HG02970 (cell line): Measurements from ENCODE around the gene RAPGEF4.
"Not testable (repeated sequence)": the region's sequence is repeated elsewhere in the genome, so short reads cannot be mapped to it uniquely, and the experiment has no call there.

ENCODE experiments used
- ATAC-seq: cut with Tn5 transposase; IDR thresholded peaks from one replicate; pipeline ENCODE4 v1.9.1; 2021; ENCODE audit warnings: mild to moderate bottlenecking, moderate library complexity, moderate number of reproducible peaks; ENCODE audit not compliant: unreplicated experiment, low FRiP score

The RAPGEF4 gene

DNA sequence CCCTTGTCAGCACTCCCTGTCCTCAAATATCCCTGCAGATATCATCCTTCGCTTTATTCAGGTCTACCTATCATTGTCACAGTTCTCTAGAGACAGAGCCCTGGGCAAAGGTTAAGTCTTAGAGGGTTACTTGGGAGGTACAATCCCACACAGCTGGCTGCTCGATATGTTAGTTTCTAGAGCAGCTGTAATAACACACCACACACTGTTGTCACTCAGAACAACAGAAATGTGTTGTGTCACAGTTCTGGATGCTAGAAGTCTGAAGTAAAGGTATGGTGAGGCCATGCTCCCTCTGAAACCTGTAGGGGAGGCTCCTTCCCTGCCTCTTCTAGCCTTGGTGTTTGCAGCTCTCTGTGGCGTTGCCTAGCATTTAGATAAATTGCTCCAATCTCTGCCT is 9.9 kb upstream of the RAPGEF4 start:
- ATAC-seq = no peak

DNA sequence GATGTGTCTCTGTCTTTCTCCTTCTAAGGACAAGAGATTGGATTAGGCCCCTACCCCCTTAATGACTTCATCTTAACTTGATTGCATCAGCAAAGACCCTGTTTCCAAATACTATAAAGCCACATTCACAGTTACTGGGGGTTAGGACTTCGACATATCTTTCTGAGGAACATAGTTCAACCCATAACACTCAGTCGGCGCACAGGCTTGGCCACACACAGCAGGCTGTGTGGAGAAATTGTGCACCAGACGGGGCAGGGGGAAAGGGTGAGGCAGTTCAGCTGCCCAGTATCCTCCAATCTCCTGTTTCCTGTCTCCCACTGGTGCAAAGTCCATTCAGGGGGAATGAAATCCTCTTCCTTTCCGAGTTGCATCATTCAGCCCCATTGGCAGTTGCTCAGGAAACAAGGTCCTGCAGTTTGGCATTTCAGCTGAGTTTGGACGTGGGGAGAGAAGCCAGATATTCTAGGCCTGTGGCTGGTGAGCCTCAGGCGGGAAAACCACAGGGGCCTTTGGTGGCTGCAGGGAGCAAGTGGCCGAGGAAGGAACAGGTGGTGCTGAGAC is 9.4 kb upstream of the RAPGEF4 start:
- no peak for ATAC-seq

DNA sequence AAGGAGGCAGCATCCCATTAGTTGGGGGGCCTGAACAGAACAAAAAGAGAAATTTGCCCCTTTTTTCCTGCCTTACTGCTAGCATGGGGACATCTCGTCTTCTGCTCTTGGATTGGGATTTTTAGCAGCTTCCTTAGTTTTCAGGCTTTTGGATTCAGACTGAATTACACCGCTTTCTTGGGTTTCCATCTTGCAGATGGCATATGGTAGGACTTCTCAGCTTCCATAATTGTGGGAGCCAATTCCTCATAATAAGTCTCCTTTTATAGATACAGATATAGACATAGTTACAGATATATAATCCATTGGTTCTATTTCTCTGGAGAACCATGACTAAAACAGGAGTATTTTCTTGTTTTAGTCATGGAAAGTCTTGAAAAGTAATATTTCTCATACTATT is 5.2 kb upstream of the RAPGEF4 start:
- ATAC-seq = no peak

DNA sequence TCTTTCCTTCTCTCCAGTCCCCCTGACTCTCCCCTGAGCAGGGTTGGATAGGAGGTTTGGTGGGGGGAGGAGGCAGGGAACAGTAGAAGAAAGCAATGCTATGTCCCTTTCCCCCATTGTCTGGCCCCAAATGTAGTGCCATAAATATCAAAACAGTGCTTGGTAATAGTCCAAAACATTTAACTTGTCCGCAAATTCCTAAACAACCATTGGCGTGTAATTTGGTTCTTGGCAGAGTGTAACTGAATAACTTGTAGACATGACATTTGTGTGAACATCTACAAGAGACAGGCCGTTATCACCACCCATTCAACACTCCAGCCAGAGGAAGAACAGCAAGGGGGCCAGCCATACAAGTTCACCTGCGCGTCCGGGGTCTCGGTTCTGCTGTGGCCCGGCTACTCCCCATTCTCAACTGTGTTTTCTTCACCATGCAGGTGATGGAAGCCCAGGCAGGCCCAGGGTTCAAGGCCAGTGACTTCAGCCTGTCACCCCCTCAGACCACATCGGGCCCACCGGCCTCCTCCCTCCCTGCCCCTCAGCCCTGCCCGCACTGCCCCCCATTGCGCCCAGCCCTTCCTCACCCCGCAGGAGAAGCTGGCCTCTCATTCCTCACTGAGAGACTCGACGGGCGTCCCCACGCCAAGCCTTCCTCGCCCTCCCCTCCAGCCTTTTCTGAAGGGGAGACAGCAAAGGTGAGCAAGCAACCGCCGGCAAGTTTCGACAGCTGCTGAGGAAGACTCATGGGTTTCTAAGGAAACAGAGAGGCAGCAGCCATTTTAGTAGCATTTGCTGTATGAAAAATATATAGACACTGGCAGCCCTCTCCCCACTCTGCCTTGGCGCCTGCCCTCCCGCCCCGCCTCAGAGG is 699 bp upstream of the RAPGEF4 start:
- no peak for ATAC-seq

DNA sequence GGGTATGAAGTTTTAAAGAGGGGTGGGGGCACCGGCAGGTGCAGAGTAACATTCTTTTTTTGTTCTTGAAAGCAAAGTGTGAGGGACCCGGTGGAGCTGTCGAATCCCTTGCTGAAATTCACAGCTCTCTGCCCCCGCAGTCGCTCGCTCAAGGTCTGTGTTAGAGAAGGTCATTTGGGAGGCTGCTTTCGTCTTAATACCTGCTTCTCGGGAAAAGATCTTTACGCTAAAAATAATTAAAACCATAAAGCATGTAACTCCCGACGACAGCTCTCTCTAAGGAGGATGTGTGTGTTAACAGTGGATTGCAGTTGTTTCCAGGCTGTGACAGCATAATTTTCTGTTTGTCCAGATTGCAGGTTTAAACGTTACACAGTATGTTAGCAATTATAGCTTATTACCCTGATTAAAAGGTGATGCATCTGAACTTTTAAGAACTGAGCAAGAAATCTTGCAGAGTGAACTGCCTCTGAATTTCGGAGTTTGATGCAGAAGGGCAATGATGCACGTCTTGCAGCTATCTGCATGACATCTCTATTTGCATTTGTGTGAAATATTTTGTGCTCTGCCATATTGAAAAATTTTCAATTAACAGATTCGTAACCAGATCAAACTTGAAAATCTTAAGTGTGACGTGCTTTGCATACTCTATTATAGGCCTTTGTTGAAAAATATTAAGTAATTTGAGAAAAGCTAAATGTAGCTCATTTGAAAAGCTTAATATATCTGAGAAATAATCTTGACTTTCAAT is 954 bp downstream of the RAPGEF4 start:
- ATAC-seq = no peak

DNA sequence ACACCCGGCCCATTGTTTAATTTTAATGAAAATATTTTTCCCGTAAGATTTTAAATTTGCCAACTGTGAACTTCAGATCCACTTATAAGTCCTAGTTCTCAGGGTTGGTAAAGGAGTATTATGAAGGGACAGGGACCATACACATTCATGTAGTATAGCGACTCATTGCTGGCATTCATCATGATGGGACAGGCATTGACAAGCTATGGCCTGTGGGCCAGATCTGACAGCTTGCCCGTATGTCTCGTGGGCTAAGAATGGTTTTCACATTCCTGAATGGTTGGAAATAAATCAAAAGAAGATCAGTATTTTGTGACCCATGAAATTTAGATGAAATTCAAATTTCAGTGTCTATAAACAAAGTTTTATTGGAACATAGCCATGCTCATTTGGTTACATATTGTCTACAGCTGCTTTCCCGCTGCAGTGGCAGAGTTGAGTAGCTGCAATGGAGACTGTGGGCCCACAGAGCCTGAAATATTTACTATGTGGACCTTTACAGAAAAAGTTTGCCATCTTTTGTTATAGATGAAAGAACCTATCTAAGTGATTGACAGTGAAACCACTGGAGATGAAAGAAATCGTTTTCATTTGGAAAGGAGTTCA is 4.1 kb downstream of the RAPGEF4 start:
- ATAC-seq = no peak

DNA sequence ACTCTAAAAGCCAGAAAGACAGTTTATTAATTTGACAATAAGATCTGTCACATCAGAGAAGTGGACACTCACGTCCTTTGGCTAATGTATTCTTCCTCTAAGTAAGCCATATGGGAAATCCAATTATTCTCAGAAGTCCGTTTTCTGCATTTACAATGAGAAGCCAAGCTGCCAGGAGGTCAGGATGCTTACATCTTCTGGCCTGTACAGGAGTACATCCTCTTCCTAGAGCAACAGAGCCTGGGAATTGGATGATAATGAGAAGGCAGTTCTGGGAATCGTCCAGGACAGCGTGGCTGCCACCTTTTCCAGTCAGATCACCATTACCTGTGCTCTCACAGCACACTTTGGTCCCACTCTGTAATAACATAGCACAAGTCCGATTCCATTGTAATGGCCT is 5.2 kb downstream of the RAPGEF4 start:
- ATAC-seq = no peak

DNA sequence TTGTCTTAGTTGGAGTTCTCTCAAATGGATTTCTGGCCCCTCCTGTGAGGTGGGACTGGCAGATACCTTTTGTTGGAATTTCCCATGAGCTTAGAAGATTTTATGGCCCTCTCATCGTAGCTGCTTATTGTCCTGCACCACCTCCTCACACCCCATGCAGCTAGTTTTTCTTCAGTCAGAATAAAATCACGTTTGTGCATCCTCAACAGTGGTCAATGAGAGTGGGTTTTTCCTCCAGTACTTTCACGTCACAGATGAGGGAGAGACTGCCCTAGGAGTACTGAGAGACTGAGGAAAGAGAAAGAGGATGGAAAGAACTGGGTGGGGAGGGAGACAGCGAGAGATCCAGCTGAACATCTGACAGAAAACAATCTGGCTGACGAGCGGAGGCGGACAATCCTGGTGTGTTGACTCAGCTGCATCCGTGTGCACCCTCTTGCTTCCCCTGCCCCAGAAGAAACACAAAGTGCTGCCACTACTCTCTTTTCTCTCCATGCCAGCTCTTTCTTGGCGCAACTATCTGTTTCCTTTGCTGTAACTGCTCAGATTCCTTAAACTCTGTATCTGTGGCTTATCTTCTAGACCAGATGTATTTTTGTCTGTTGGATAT is 7.4 kb downstream of the RAPGEF4 start:
- no peak for ATAC-seq

DNA sequence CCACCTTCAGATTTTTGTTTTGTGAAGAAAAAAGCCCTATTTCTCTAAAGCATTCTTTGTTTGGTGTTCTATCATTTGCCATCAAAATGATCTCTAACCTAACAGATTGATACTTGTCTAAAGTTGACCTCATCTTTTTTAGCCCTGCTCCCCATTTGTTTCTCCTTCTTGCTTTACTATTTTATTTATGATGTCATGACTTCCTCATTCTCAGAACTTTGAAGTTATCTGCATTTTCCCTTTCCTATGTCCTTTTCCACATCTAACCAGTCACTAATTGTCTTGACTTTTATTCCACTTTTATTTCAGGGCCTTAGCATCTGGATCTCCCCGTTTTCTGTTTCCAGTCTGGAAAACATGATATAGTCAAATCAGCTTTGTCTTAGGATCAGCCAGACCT is 8.3 kb downstream of the RAPGEF4 start:
- ATAC-seq = no peak

DNA sequence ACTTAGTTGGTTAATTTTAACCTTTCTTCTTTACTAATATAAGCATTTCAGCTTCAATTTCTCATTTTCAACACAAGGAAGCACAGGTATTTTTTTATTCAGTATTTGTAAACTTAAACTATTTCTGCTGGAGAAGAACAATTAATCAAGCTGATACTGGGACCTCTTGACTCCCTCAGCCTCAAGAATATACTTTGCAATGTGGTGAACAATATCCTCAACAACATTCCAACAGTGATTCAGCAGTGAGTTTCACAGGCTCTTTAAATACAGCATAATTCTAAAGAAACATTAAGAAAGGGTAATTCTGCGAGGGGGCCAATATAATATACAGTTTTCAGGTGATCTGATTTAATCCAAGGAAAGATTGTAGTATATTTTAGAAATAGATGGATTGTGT is 10.0 kb downstream of the RAPGEF4 start:
- ATAC-seq = no peak

DNA sequence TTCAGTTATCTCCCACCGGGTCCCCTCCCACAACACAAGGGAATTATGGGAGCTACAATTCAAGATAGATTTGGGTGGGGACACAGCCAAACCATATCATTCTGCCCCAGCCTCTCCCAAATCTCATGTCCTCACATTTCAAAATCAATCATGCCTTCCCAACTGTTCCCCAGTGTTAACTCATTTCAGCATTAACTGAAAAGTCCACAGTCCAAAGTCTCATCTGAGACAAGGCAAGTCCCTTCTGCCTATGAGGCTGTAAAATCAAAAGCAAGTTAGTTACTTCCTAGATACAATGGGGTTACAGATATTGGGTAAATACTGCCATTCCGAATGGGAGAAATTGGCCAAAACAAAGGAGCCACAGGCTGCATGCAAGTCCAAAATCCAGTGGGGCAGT is 12.9 kb downstream of the RAPGEF4 start:
- not testable (repeated sequence) for ATAC-seq

DNA sequence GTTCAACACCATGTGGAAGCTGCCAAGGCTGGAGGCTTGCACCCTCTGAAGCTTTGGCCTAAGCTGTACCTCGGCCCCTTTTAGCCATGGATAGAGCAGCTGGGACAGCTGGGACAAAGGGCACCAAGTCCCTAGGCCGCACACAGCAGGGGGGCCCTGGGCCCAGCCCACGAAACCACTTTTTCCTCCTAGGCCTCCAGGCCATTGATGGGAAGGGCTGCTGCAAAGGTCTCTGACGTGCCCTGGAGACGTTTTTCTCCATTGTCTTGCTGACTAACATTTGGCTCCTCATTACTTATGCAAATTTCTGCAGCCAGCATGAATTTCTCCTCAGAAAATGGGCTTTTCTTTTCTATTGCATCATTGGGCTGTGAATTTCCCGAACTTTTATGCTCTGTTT is 13.7 kb downstream of the RAPGEF4 start:
- ATAC-seq = no peak

DNA sequence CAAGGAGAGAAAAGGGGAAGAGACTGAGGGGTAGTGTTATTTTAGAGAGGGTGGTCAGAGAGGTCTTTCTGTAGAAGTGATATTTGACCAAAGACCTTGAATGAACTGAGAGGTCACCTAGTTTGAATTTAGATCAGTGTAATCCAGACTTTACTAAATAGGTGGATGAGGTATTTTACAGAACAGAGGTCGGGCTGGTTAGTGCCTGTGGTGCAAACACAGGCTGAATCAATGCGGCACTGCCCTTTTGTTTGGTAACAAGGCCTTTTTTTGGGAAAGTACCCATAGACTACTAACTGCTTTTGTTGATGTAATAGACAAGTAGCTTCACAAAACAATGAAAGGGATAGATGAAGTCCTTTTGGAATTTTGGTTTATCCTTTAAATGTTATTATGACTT is 15.9 kb downstream of the RAPGEF4 start:
- no peak for ATAC-seq

DNA sequence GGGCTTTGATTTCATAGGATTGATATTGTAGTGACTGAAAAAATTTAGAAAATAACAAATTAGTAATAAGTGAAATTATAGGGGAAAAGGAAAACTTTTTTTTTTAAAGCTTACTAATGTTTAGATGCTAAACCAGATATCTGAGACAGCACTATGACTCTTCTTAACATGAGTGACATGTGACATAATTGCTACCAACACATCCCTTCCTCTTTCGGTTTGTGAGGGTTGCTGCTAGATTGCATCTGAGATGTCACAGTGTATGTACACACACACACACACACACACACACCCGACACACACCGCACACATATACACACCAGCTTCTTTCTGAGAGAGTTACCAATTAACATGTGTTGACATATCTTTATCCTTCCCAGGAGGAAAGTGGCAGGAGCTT is 18.0 kb downstream of the RAPGEF4 start:
- no peak for ATAC-seq

DNA sequence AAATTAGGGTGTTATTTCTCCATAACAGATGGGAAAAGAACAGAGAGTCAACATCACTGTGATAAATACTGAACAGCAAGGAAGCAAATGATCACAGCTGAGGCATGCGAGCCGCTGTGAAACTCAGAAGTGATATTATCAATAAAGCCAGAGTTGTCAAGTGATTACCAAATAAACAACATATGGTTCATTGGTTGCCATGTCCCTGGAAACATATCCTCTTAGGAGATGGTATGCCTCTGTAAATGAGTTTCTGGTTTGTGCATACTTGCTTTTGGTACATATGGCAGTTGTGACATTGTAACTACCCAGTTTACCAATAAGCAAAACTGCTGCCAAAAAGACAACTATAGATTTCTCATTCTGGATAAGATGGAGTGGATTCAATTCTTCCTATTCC is 23.8 kb downstream of the RAPGEF4 start:
- ATAC-seq = no peak

DNA sequence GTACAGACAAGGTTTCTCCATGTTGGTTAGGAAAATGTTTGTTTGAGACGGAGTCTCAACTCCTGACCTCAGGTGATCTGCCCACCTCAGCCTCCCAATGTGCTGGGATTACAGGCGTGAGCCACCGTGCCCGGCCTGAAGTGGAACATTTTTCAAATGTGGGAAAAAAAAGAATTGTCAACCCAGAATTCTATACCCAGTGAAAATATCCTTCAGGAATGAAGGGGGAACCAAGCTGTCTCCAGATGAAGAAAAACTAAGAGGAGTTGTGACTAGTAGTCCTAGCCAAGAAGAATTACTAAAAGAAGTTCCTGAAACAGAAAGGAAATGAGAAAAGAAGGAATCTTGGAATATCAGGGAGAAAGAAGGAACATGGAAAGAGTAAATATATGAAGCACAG is 25.7 kb downstream of the RAPGEF4 start:
- no peak for ATAC-seq

DNA sequence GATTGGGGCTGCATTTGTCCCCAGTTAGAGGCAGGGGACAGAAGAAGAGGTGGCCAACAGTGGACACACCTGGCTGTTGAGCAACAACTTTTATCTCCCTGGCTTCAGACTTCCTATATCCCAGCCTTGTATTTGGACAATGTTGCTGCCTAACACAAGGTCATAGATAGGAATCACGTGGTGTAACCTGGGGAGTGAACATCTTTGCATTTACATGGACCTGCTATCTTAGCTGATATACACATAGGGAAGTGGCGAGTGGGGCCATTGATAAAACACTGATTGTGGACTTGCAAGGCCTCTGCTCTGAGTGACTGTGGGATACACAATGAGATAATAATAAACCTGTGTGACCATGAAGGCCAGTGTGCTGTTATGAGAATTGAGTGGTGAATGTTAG is 26.9 kb downstream of the RAPGEF4 start:
- ATAC-seq = no peak

DNA sequence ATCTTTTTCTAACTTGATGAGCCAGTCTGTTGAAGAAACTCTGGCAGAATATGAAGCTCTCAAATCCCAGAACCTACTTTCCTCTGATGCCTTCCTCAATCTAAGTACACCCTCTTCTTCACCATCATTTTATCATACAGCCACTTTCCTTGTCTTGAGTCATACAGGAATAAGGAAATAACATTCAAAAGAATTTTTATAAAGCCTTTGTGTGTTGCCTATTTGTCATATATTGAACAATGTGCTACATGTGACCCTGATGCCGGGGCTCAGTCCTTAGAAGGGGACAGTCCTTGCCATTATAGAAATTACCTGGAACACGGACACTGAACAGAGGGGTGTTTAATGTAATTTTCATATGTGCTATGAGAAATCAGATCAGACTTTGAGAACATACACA is 27.4 kb downstream of the RAPGEF4 start:
- ATAC-seq = no peak

DNA sequence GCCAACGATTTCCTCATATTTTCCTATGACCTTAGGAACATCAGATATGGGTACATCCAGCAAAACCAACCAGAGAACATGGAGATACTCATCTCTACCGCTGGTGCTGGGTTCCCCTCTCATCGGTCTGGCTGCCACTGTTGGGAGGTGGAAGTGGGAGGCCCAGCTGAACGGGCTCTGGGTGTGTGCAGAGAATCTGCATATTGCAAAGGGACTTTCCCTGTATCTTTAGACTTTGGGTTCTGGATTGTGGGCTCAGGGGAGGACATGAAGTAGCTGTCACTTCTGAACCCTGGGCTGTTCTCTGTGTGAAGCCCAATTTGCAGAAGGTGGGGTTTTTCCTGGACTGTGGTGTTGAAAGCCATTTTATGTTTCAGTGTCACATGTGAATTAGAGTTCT is 30.0 kb downstream of the RAPGEF4 start:
- ATAC-seq = no peak

DNA sequence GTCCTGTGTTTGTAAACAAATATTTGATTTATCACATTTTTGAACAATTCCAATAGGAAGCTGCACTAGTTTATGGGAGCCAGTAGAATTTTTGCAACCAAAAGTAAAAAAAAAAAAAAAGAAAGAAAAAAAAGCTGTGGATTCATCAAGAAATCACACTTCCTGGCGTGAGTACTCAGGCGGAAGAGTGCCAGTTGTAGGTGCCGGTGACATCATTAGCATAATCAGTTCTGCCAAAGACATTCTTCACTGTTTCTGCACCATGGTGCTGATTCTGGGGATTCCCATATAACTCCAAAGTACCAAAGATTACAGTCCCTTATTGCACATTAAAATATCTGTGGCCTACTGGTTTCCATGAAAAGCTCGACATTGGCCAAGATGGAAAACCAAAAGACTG is 32.8 kb downstream of the RAPGEF4 start:
- ATAC-seq = no peak

DNA sequence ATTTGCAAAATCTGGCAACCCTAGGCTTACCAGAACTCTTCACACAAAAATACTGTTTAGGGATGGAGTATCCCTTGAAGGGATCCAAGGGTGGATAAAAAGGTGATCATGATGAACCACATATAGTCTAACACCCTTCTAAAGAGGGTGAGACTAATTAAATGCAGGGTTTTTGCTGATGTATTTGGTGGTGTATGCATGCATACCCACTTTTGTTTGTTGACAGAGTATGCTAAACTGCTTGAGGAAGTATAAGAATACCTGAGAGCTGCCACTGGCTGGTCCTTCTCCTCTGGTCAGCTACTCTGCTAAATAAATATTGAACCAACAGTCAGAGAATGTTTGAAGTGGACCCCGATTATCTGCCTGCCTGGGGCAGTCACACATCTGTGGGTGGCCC is 34.2 kb downstream of the RAPGEF4 start:
- ATAC-seq = no peak
